Stimulated activated CD8-positive, alpha-beta memory T cell treated with anti-CD3 and anti-CD28 coated beads, Interleukin-12 subunit alpha, Interleukin-12 subunit beta, amount 100 ng/mL, for 24 hours (primary cell): Measurements from ENCODE around the gene DNAH1.

ENCODE experiments used
- DNase-seq: peaks from one replicate; pipeline ENCODE4 v3.0.0-alpha.2; 2020; ENCODE audit errors: extremely low read depth

DNAH1 gene

DNA sequence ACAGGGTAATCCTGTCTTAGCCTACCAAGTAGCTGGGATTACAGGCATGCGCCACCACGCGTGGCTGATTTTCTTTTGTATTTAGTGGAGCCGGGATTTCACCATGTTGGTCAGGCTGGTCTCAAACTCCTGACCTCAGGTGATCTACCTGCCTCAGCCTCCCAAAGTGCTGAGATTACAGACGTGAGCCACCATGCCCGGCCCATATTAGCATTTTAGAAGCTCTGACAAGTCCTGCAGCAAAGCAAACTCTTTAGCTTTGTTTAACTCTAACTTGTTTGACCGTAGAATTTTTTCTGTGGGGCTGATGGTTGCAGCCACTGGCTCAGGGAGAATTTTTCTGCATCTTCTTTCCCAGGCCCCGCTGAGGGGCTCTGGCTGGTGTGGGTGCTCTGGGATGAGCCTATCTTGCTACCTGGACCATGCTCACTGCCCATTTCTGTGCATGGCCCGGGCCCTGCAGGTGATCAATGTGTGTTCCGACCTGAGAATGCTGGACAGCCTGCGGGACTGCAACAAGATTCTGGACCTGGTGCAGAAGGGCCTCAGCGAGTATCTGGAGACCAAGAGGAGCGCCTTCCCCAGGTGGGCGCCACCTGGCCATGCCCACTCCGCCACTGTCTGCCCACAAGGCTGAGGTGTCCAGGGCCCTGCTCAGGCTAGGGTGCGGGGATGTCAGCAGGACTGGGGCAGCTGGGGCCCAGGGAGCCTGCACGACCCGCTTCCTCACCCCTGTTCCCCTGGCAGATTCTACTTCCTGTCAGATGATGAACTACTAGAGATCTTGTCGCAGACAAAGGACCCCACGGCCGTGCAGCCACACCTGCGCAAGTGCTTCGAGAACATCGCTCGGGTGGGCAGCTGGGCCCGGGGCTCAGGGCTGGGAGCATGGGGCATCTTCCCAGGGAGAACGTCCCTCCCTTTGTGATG is 41.3 kb downstream of the DNAH1 start:
- DNase-seq, result no peak

DNA sequence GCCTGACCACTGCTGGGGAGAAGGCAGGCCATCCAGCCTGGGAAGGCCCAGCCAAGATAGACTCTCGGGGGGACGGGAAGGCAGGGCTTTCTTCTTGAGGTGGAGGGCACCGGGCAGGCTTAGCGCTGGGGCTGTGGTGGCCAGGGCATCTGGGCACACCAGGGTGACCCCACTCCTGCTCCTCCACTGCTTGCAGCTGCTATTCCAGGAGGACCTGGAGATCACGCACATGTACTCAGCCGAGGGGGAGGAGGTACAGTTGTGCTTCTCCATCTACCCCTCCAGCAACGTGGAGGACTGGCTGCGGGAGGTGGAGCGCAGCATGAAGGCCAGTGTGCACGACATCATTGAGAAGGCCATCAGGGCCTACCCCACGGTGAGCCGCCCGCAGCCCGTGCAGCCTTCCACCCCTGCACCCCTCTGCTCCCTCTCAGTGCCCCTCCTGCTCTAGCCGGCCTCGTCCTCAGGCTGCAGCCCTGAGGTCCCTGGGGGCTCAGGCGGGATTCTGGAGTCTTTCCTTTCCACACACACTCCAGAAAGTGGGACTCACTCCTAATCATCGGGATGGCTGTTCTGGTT is 42.3 kb downstream of the DNAH1 start:
- no peak for DNase-seq

- no peak for DNase-seq
These were observed 43.2 kb downstream of the DNAH1 start for GRCh38 chr3:52359116-52359855.

GRCh38 chr3:52361011-52361410 is 44.9 kb downstream of the DNAH1 start:
- DNase-seq, result no peak

DNA sequence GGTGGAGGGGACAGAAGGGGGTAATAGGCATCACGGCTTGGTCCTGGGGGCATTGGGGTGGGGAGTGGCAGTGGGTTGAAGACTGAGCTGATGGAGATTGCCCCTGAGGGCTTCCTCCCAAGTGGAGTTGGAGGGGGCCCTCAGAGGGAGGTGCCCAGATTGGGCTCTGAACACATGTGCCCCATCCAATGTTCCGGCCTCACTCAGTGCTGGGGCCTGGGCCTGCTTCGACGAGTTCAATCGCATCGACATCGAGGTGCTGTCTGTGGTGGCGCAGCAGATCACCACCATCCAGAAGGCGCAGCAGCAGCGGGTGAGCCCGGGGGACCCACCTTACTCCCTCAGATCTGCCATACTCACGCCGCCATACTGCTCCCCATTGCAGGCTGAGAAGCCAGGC is 45.3 kb downstream of the DNAH1 start:
- DNase-seq, result no peak

GRCh38 chr3:52361898-52362297 is 45.8 kb downstream of the DNAH1 start:
- no peak for DNase-seq

GRCh38 chr3:52364322-52365035 is 48.4 kb downstream of the DNAH1 start:
- no peak for DNase-seq

DNA sequence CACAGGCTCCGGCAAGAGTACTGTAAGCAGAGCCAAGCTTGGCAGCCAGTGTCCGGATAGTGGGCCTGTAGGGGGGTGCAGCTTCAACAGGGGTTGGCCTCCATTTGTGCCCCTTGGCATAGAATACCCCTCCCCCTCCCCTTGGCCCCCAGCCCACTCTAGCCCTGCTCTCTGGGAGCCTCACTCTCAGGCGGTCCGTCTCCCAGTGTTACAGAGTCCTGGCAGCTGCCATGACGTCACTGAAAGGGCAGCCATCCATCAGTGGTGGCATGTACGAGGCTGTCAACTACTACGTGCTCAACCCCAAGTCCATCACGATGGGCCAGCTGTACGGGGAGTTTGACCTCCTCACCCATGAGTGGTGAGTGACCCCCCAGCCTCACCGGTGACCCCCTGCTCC is 50.4 kb downstream of the DNAH1 start:
- DNase-seq, result no peak

DNA sequence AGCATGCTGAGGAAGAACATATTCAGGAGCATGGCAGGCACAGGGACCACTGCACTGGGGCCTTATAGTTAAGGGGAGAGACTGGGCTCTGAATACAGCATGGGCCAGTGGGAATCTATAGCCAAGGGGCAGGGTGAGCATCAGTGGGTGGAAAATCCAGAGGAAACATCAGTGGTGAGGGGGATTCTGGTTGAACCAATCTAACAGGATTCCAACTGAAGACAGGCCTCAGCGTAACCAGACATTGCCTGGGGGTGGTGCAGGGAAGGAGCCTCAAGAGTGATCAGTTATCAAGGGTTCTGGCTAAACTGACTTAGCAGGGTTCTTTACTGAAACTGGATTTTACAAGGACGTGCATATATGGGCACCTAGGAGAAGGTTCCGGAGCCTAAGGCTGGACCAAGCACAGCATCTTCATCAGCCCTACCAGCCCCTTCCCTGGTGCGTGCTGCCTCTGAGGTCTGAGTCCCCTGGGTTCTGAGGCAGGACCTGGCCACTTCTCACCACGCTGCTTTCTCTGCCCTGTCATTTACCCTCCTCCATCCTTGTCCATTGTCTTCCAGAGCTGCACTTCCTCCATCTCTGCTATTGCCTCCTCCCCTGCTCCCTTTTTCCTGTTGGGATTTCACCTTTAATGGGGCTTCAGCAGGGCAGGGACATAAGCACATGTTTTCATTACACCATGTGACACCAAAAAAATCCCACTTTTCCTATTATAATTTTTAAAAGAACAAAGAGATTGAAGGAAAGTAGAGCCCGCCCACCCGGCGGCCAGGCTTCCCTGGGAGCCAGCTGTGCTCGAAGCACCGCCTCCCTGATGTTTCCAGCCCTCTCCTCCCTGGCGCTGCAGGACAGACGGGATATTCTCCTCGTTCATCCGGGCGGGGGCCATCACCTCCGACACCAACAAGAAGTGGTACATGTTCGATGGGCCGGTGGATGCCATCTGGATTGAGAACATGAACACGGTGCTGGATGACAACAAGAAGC is 52.1 kb downstream of the DNAH1 start:
- DNase-seq, result no peak

DNA sequence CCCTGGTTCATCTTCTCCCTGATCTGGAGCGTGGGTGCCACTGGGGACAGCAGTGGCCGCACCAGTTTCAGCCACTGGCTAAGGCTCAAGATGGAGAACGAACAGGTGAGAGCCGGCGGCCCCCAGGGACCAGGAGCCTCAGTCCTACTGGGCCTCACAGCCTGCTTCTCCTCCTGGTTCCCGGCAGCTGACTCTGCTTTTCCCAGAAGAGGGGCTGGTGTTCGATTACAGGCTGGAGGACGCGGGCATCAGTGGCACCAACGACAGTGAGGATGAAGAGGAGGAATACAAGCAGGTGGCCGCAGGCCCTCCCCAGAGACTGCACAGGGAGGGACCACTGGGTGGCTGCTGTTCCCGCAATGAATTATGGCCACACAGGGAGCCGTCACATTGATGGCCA is 54.4 kb downstream of the DNAH1 start:
- DNase-seq, result no peak

GRCh38 chr3:52372822-52373504 is 56.8 kb downstream of the DNAH1 start:
- DNase-seq, result no peak

- DNase-seq, result no peak
These were observed 57.6 kb downstream of the DNAH1 start for GRCh38 chr3:52373676-52374075.

- DNase-seq, result no peak
These were observed 58.1 kb downstream of the DNAH1 start for GRCh38 chr3:52374173-52374572.

DNA sequence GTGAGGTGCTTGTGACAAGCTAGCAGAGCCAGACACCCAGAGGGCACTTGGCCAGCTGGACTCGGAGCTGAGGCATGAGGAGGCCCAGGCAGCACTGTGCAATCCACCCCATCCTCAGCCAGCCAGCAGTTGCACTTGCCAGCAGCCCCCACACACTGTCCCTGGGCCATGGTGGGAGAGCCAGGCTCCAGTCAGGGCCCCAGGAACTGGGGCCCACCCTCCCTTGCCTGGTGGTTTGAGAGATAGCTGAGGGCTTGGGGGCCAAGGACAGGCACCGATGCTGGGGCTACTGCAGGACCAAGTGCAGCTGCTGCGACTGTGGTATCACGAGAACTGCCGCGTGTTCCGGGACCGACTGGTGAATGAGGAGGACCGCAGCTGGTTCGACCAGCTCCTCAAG is 63.5 kb downstream of the DNAH1 start:
- DNase-seq, result no peak

- no peak for DNase-seq
These were observed 63.9 kb downstream of the DNAH1 start for GRCh38 chr3:52380023-52380422.

- no peak for DNase-seq
These were observed 65.5 kb downstream of the DNAH1 start for GRCh38 chr3:52381623-52382022.

- no peak for DNase-seq
These were observed 67.3 kb downstream of the DNAH1 start for GRCh38 chr3:52383446-52383845.

DNA sequence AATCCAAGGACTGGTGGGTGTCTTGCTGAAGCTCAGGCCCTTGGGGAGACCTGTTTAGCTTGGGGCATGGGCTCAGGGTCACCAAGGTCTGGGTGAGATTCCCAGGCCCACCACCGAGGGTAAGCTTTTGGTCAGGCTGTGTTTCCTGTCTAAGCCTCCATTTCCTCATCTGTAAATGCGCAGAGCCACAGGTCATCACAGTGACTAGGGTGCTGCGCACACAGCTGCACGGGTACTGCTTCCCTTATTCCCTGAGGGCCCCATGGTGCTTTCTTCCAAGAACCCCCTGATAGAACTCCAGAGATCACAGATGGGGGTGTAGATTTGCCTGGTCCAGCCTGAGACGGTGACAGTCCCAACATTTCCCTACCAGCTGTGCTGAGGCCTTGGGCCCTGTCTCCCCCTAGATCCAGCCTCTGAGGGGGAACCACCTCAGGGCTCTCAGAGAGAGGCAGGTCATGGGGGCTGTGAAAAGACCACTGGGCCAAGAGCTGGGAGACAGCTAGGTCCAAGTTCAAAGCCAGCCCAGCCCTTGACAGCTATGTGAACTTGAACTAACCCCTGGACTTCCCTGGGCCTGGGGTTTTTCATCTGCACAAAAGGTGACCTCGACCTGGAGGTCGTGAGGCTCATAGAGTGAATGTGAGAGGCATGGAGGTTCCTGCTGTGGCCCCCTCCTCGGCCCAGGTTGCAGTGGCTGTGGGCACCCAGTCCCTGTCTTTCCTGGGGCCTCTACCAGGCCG is 68.1 kb downstream of the DNAH1 start:
- no peak for DNase-seq

- no peak for DNase-seq
These were observed 69.0 kb downstream of the DNAH1 start for GRCh38 chr3:52385157-52385556.

DNA sequence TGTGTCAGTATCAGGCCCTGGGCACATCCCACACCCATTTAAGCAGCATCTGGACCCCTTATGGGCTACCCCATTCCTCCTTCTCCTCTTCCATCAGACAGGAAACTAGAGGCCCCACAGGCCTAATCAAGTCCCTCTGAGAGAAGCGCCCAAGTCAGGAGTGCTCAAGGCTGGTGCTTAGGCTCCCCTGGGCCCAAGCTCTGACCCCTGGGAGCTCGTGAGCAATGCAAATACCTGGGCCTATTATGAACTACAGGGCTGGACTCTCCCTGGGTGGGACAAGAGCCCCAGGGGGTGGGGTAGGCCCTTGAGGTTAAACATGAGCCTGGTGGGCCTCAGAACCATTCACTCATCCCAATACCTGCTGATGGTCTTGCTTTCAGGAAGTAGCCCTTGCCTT is 71.4 kb downstream of the DNAH1 start:
- no peak for DNase-seq
